K562 (cell line): ENCODE data around the gene KLF5. TPM values are rescaled to one million over a fixed set of nuclear protein-coding genes. Genes with fewer than 3 reads are reported as not detected.

Source experiments
- ARID4B ChIP-seq: sonication (generic); formaldehyde crosslinking; IDR thresholded peaks from 2 replicates; pipeline ENCODE4 v1.8.0; 2022; ENCODE audit warnings: mild to moderate bottlenecking, missing genetic modification reagents
- BCLAF1 ChIP-seq, 2 experiments: fragments of 450-650 bp in 1 of 2; IDR thresholded peaks; 2 replicates each; pipeline ENCODE4 v1.6.1; 2011 to 2017; ENCODE audit warnings: low read depth in 2 of 2, antibody characterized with exemption in 1 of 2, borderline replicate concordance in 1 of 2, low read length in 1 of 2, mild to moderate bottlenecking in 1 of 2, mixed read lengths in 1 of 2; ENCODE audit not compliant: control insufficient read depth in 1 of 2
- FOXP4 ChIP-seq: sonication (generic); formaldehyde crosslinking; IDR thresholded peaks from 2 replicates; pipeline ENCODE4 v1.8.0; 2022; ENCODE audit warnings: mild to moderate bottlenecking, missing genetic modification reagents, borderline replicate concordance
- HNRNPUL1 ChIP-seq: fragments of 200-400 bp; formaldehyde crosslinking; IDR thresholded peaks from 2 replicates; pipeline ENCODE4 v1.6.1; 2017; ENCODE audit warnings: low read length
- RBM14 ChIP-seq: fragments of 200-400 bp; formaldehyde crosslinking; IDR thresholded peaks from 2 replicates; pipeline ENCODE4 v1.6.1; 2018; ENCODE audit warnings: low read depth, mild to moderate bottlenecking, low read length, moderate library complexity, borderline replicate concordance; ENCODE audit not compliant: insufficient read depth
- SAFB ChIP-seq: fragments of 200-400 bp; formaldehyde crosslinking; IDR thresholded peaks from 2 replicates; pipeline ENCODE4 v1.6.1; 2017; ENCODE audit warnings: low read depth, low read length, borderline replicate concordance
- SMAD4 ChIP-seq: fragments of 250-450 bp; sonication (Bioruptor Pico); conservative IDR thresholded peaks from 2 replicates; pipeline ENCODE4 v1.8.0; 2021; ENCODE audit warnings: inconsistent platforms, mild to moderate bottlenecking, moderate library complexity
- SOX6 ChIP-seq: fragments of 450-650 bp; IDR thresholded peaks from 2 replicates; pipeline ENCODE4 v1.6.1; 2014; ENCODE audit warnings: mild to moderate bottlenecking
- XRCC4 ChIP-seq: IDR thresholded peaks from one replicate; pipeline ENCODE4 v1.6.1; 2011; ENCODE audit not compliant: insufficient read depth, insufficient read length; ENCODE audit errors: extremely low read depth
- XRCC5 ChIP-seq: fragments of 200-400 bp; formaldehyde crosslinking; IDR thresholded peaks from 2 replicates; pipeline ENCODE4 v1.6.1; 2017; ENCODE audit warnings: low read depth, mild to moderate bottlenecking, low read length
- ZBTB17 ChIP-seq: fragments of 450-650 bp; formaldehyde crosslinking; IDR thresholded peaks from 2 replicates; pipeline ENCODE4 v1.4.0; 2020; ENCODE audit warnings: mild to moderate bottlenecking
- ZNF398 ChIP-seq: fragments of 250-450 bp; sonication (Bioruptor Pico); IDR thresholded peaks from 2 replicates; pipeline ENCODE4 v1.8.0; 2021; ENCODE audit warnings: moderate library complexity, mild to moderate bottlenecking, inconsistent platforms
- polyA plus RNA-seq, 8 experiments: library from polyadenylated mRNA; depleted of rRNA in 4 of 8; stranded (reverse) in 5 of 8; unstranded in 3 of 8; fragments of >200 nt; fragmentation: Nextera tagmentation in 2 of 8; fragmentation: Illumina TruSeq in 1 of 8; extraction: Ambion mirVana in 2 of 8; extraction: Trizol in 1 of 8; gene quantifications; 2 replicates each; pipeline versions ENCODE4 v1.2.1 to v1.2.3, GENCODE V29; 2011 to 2014; ENCODE audit warnings: inconsistent platforms in 1 of 8, missing spikeins in 1 of 8
- total RNA-seq, 7 experiments: library from RNA; depleted of rRNA in 6 of 7; stranded (reverse); fragments of >200 nt in 6 of 7; fragmentation: Illumina TruSeq in 2 of 7; extraction: Trizol in 2 of 7; gene quantifications; 2 replicates each; pipeline versions ENCODE4 v1.2.1 to v1.2.3, GENCODE V29; 2011 to 2021; ENCODE audit warnings: low replicate concordance in 1 of 7

The KLF5 gene
- total and polyA plus RNA-seq, 9 of the 15 experiments (the other 6 are each of a cell fraction or from before 2014, with no cell fraction given): 0.17 to 1.0 (median 0.36) TPM

- TF ChIP-seq ZNF398 (no peak), SMAD4 (0 out of 2 replicates have a peak, but pooled peaks have one; percentile 22), ARID4B (CRISPR knock-in tag) (no peak), BCLAF1 (IDR thresholded peaks at IDR 0.05; ENCODE audit: borderline replicate concordance in 1 of 2, control insufficient read depth in 1 of 2, low read depth in 2 of 2, low read length in 1 of 2) (no peak), SOX6 (peak; percentile 77), ZBTB17 (CRISPR knock-in tag) (no peak), SAFB (no peak), FOXP4 (no peak), XRCC5 (no peak), XRCC4 (no peak), RBM14 (no peak), HNRNPUL1 (no peak)
Observed at GRCh38 chr13:73090116-73090822, 31.5 kb downstream of the KLF5 start (continued).
